GM12878 (cell line): ENCODE measurements around the gene LRRC51. TPM values are rescaled to one million over a fixed set of nuclear protein-coding genes. Genes with fewer than 3 reads are reported as not detected.
A peak's percentile ranks its signal among the peaks of the same experiment; 100 is the strongest.

Source experiments
- ATAC-seq: fragments of 200-7000 bp; cut with Tn5 transposase; 3 replicates; pipeline ENCODE4 v1.9.1; 2020; ENCODE audit warnings: mild to moderate bottlenecking, moderate library complexity
- BruUV-seq: library from RNA; stranded (reverse); fragments of 400-500 nt; replicated peaks from 2 replicates; lab custom pipeline; 2021; lab: Mats Ljungman, UMichigan
- CTCF ChIA-PET: fragments of 300-600 bp; sonication (Branson Sonifier 250); formaldehyde crosslinking; extraction: SDS; loops from one replicate; lab custom pipeline; 2021; ENCODE audit warnings: inconsistent platforms; lab: Yijun Ruan, JAX
- POLR2A ChIA-PET: fragments of 350-600 bp; formaldehyde crosslinking; extraction: SDS; loops from one replicate; lab custom pipeline; 2021; ENCODE audit warnings: inconsistent platforms; lab: Charles Lee
- RAD21 ChIA-PET: fragments of 300-600 bp; sonication (Branson Sonifier 250); formaldehyde crosslinking; loops from one replicate; lab custom pipeline; 2023; ENCODE audit warnings: antibody characterized with exemption; ENCODE audit not compliant: unreplicated experiment; lab: Charles Lee
- SMC1A ChIA-PET: fragments of 300-600 bp; sonication (Branson Sonifier 250); formaldehyde crosslinking; loops from one replicate; lab custom pipeline; 2023; ENCODE audit not compliant: unreplicated experiment, uncharacterized antibody; lab: Charles Lee
- DNase-seq: peaks from one replicate; pipeline ENCODE4 v3.0.0-alpha.2; 2011; ENCODE audit warnings: low read depth, low spot score
- FAIRE-seq: peaks from 3 replicates; lab custom pipeline; 2011; peaks lifted over from hg19 to GRCh38; lab: Jason Lieb, UNC
- H2AFZ ChIP-seq: 2 replicates; pipeline ENCODE4 v1.6.0; 2011; ENCODE audit warnings: low read depth, low read length, control low read depth; ENCODE audit not compliant: control insufficient read depth
- H3K27ac ChIP-seq: 2 replicates; pipeline ENCODE4 v1.5.1; 2011; ENCODE audit warnings: control low read depth; ENCODE audit not compliant: control insufficient read depth, insufficient read depth
- H3K27me3 ChIP-seq, 2 experiments: replicated peaks in 1 of 2; 2 replicates each; pipeline versions ENCODE4 v1.6.0 to v1.6.1; 2011; ENCODE audit warnings: low read length in 1 of 2; ENCODE audit not compliant: control insufficient read depth in 2 of 2, insufficient read depth in 2 of 2
- H3K36me3 ChIP-seq, 2 experiments: 2 replicates each; pipeline ENCODE4 v1.5.1; 2011; ENCODE audit warnings: low read length in 1 of 2; ENCODE audit not compliant: control insufficient read depth in 2 of 2, insufficient read depth in 2 of 2
- H3K4me1 ChIP-seq: 2 replicates; pipeline ENCODE4 v1.6.1; 2011; ENCODE audit warnings: mild to moderate bottlenecking, low read length, moderate library complexity, mixed read lengths; ENCODE audit not compliant: control insufficient read depth, insufficient read depth
- H3K4me2 ChIP-seq: 2 replicates; pipeline ENCODE4 v1.6.0; 2011; ENCODE audit warnings: control low read depth; ENCODE audit not compliant: control insufficient read depth, insufficient read depth
- H3K4me3 ChIP-seq: fragments of 200-600 bp; sonication (generic); 2 replicates; pipeline ENCODE4 v1.5.1; 2016
- H3K79me2 ChIP-seq: 2 replicates; pipeline ENCODE4 v1.6.0; 2011; ENCODE audit warnings: low read length; ENCODE audit not compliant: control insufficient read depth, insufficient read depth
- H3K9ac ChIP-seq: 2 replicates; pipeline ENCODE4 v1.8.0; 2011; ENCODE audit warnings: low read length, control low read depth, mixed read lengths; ENCODE audit not compliant: control insufficient read depth, insufficient read depth
- H3K9me3 ChIP-seq: replicated peaks from 3 replicates; pipeline ENCODE4 v1.5.1; 2011; ENCODE audit warnings: mild to moderate bottlenecking, low read length; ENCODE audit not compliant: control insufficient read depth, insufficient read depth
- H4K20me1 ChIP-seq: 2 replicates; pipeline ENCODE4 v1.6.0; 2011; ENCODE audit not compliant: control insufficient read depth, insufficient read depth
- E2F8 ChIP-seq: fragments of 450-650 bp; IDR thresholded peaks from 2 replicates; pipeline ENCODE4 v1.6.1; 2018; ENCODE audit warnings: mild to moderate bottlenecking, low read depth, moderate library complexity; ENCODE audit not compliant: partially characterized antibody
- NKRF ChIP-seq: fragments of 450-650 bp; conservative IDR thresholded peaks from 2 replicates; pipeline ENCODE4 v1.6.1; 2017; ENCODE audit warnings: mild to moderate bottlenecking, moderate library complexity
- SPI1 ChIP-seq: IDR thresholded peaks from 2 replicates; pipeline ENCODE4 v1.6.1; 2011; ENCODE audit warnings: low read depth, mild to moderate bottlenecking, low read length, moderate library complexity, borderline replicate concordance; ENCODE audit not compliant: insufficient read depth
- WGBS: methylation state at CpG from one replicate; pipeline ENCODE4 v1.1.6; 2016; ENCODE audit warnings: low lambda C conversion rate; ENCODE audit not compliant: insufficient replicate concordance, insufficient coverage; ENCODE audit errors: missing lambda C conversion rate; 5-methylcytosine and 5-hydroxymethylcytosine counted together
- in situ Hi-C: fragments of 300-500 bp; cut with MboI; formaldehyde crosslinking; loops from 9 replicates; pipeline ENCODE4 v1.14.3; 2018; ENCODE audit warnings: mixed read lengths
- intact Hi-C: fragments of 100-400 bp; cut with micrococcal nuclease; formaldehyde crosslinking; loops from one replicate; pipeline ENCODE4 v1.14.2; 2022; ENCODE audit not compliant: unreplicated experiment
- polyA plus RNA-seq, 11 experiments: library from polyadenylated mRNA; depleted of rRNA in 4 of 11; unstranded in 6 of 11; stranded (reverse) in 5 of 11; fragments of >200 nt; fragmentation: Nextera tagmentation in 4 of 11; fragmentation: Illumina TruSeq in 1 of 11; extraction: Ambion mirVana in 4 of 11; extraction: Trizol in 1 of 11; gene quantifications; 1 replicate in 1 of 11; 2 replicates in 10 of 11; pipeline versions ENCODE4 v1.2.1 to v1.2.3, GENCODE V29; 2011 to 2016; ENCODE audit warnings: inconsistent platforms in 2 of 11, missing spikeins in 2 of 11, low read depth in 1 of 11
- total RNA-seq, 4 experiments: library from RNA; depleted of rRNA in 3 of 4; stranded (reverse); fragments of >200 nt in 3 of 4; fragmentation: Illumina TruSeq in 1 of 4; extraction: Trizol in 1 of 4; gene quantifications; 2 replicates each; pipeline versions ENCODE4 v1.2.1 to v1.2.3, GENCODE V29; 2013 to 2021

LRRC51 gene
- total and polyA plus RNA-seq, 10 of the 15 experiments (the other 5 are each of a cell fraction or from before 2014, with no cell fraction given) = 2.6 to 8.6 (median 5.4) TPM

- TF ChIP-seq E2F8 = no peak
Measured at GRCh38 chr11:72100009-72100408, 19.4 kb downstream of the LRRC51 start (continued).

GRCh38 chr11:72100462-72100861, 19.8 kb downstream of the LRRC51 start:
- CTCF ChIA-PET = interaction anchor here (1.1 to 14.0 kb wide), 8 partner anchors 10 to 330 kb away, joined by 3 to 416 read pairs (median 9); no protein-coding TSS in a partner anchor
- BruUV-seq = no TSS peak
- peaks cover 21% of the 10 kb centered on the region for H3K4me1 ChIP-seq
- ATAC-seq = peak; percentile 1; the same call in 1 of the 3 replicates
- H3K9me3 ChIP-seq = no peaks in the 10 kb centered on the region
- FAIRE-seq = no peak
- peak overlapping the region; percentile 95 for H3K4me2 ChIP-seq
- POLR2A ChIA-PET = interaction anchor here (0.5 to 1.3 kb wide), 5 partner anchors 9 to 70 kb away, joined by 3 to 6 read pairs (median 4); no protein-coding TSS in a partner anchor
- H4K20me1 ChIP-seq = no peaks in the 10 kb centered on the region
- in situ Hi-C loops (no loop called here), intact Hi-C loops (no loop called here)
- WGBS = 100% methylated on average over 1 of the region's 1 CpG
- DNase-seq = no peak
- peak overlapping the region; percentile 15; the same call in 1 of the 2 replicates for H3K9ac ChIP-seq
- peaks cover 14 to 16% of the 10 kb centered on the region in 2 experiments; a peak in 3 of 4 replicates for H3K36me3 ChIP-seq
- SMC1A ChIA-PET = interaction anchor here (1.0 to 14.0 kb wide), 8 partner anchors 9 to 330 kb away, joined by 3 to 245 read pairs (median 8); partner anchors contain the start of gene ANAPC15
- RAD21 ChIA-PET = interaction anchor here (1.2 to 2.9 kb wide), 5 partner anchors 9 to 331 kb away, joined by 3 to 14 read pairs (median 4); no protein-coding TSS in a partner anchor
- H3K79me2 ChIP-seq = peaks cover 44% of the 10 kb centered on the region
- no peaks in the 10 kb centered on the region for H3K27me3 ChIP-seq
- H3K4me3 ChIP-seq = peak overlapping the region; percentile 94; the same call in 1 of the 2 replicates
- peak overlapping the region; percentile 57 for H3K27ac ChIP-seq
- peak; percentile 51; the same call in 1 of the 2 replicates for TF ChIP-seq SPI1
- TF ChIP-seq NKRF = no peak
- H2AFZ ChIP-seq = no peak overlapping the region
